ENCODE results near the gene ZDHHC4.
"Not testable (repeated sequence)": the region's sequence is repeated elsewhere in the genome, so short reads cannot be mapped to it uniquely, and the experiment has no call there.

DNA sequence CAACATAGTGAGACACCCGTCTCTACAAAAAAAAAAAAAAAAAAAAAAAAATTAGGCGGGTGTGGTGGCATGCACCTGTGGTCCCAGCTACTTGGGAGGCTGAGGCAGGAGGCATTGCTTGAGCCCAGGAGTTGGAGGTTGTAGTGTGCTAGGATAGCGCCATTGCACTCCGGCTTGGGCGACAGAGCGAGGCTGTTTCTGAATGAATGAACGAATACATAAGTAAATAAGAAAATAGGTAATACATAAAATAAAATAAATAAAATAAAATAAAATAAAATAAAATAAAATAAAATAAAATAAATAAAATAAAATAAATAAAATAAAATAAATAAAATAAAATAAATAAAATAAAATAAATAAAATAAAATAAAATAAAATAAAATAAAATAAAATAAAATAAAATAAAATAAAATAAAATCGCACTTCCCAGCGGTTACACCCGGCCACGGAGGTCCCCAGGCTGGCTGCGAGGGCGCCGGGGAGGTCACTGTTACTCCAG, 336 bp upstream of the ZDHHC4 start:
- TF ChIP-seq, protein P1, sequence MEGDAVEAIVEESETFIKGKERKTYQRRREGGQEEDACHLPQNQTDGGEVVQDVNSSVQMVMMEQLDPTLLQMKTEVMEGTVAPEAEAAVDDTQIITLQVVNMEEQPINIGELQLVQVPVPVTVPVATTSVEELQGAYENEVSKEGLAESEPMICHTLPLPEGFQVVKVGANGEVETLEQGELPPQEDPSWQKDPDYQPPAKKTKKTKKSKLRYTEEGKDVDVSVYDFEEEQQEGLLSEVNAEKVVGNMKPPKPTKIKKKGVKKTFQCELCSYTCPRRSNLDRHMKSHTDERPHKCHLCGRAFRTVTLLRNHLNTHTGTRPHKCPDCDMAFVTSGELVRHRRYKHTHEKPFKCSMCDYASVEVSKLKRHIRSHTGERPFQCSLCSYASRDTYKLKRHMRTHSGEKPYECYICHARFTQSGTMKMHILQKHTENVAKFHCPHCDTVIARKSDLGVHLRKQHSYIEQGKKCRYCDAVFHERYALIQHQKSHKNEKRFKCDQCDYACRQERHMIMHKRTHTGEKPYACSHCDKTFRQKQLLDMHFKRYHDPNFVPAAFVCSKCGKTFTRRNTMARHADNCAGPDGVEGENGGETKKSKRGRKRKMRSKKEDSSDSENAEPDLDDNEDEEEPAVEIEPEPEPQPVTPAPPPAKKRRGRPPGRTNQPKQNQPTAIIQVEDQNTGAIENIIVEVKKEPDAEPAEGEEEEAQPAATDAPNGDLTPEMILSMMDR (conservative IDR thresholded peaks at IDR 0.05; ENCODE audit: low read depth, low read length): not testable (repeated sequence)
- TF ChIP-seq EZH2 (IDR thresholded peaks at IDR 0.05; ENCODE audit: low read length, unreplicated experiment); EZH2phosphoT487 (IDR thresholded peaks at IDR 0.05; ENCODE audit: borderline replicate concordance, low read length): not testable (repeated sequence)
